Kidney capillary endothelial cell (primary cell): Measurements from ENCODE around the gene F7.

Source experiments
- DNase-seq: peaks from one replicate; pipeline ENCODE4 v3.0.0-alpha.2; 2018; ENCODE audit warnings: low spot score

Gene F7

DNA sequence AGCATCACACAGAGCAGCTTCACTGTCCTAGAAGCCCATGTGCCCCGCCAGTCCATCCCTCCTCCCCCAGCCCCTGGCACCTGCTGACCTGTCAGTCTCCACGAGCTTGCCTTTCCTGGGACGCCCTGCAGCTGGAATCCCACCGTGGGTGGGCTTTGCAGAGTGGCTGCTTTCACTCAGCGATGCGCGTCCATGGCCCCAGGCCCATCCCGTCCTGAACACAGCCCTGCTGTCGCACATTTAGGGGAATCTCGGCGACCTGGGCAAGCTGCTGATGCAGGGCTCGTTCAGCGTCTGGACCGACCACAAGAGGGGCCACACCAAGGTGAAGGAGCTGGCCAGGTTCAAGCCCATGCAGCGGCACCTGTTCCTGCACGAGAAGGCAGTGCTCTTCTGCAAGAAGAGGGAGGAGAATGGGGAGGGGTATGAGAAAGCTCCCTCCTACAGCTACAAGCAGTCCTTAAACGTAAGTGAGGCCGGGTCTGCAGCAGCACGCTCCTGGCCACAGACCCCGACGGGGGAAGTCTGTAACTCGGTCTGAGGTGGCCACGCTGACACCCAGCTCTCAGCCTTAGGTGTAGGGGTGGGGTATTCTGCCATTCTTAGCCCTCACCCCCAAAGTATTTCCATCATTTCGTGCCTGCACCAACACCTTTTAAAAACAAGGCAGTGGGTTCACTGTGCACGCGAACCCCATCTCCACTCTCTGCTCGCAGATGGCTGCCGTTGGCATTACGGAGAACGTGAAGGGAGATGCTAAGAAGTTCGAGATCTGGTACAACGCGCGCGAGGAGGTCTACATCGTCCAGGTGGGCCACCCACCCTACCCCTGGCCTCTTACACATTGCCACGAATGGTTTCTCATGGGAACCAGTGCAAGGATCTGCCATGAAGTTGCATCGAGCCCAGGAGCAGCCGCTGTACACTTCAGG is 18.3 kb upstream of the F7 start:
- no peak for DNase-seq

- no peak for DNase-seq
Observed at GRCh38 chr13:113087923-113088690, 17.5 kb upstream of the F7 start.

DNA sequence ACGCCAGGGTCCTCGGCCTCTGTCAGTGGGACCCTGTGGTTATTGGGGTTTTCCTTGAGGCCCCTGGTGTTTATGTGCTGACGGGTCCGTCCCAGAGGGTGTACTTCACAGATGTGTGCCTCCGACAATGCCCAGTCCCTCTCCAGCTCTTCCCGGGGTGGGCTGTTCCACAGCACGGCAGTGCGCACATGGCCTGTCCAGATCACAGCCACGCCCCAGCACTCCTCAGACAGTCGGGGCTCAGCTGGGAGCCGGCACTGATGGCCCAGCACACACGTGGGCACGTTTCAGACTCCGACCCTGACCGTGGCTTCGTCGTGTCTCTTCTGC is 16.9 kb upstream of the F7 start:
- DNase-seq: no peak

DNA sequence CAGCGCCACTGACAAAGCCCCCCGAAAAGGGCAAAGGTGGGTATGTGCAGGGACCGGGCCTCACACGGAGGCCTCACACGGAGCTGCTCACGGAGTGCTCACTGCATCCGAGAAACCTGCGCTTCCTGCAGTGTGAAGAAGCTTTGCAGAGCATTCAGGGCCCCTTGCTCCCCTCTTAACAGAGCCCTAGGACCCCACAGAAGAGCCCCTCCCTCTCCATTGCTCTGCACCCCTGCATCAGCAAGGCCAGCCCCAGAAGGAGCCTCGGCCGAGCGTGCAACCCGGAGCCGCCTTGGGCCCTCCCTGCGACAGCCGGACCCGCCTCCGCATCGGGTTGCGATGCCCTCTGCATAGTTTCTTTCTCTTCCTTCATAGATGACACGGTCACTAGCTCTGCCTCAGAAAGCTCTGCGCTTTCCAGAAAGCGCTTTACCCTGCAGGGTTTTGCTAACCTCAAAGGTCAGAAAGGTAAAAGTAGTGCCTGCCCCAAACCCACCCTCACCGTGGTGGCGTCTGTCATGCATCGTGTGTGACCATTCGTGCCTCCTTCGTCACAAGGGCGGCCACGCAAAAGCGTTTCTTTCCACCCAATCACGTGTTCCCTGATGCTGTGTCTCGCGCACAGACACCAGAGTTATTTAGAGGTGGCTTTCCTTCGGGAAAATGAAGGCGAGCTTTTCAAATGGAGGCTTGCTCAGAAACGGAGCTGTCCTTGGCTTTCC is 15.7 kb upstream of the F7 start:
- DNase-seq: no peak

DNA sequence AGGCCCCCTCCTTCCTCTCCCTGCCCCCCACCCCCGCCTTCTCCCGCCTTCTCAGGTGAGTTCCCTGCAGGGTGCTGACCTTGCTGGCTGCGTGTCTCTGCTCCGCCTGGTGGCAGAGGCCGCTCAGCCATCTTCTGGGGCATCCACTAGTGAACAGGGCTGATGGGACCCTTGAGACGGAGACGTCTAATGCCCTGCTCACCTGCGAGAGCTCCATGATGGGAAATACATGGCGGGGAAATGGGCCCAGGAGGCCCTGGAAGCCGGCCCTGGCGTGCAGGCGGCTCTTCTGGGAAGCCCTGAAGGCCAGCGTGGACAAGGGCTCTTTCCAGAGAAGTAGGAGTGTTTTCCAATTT is 15.2 kb upstream of the F7 start:
- DNase-seq: no peak

DNA sequence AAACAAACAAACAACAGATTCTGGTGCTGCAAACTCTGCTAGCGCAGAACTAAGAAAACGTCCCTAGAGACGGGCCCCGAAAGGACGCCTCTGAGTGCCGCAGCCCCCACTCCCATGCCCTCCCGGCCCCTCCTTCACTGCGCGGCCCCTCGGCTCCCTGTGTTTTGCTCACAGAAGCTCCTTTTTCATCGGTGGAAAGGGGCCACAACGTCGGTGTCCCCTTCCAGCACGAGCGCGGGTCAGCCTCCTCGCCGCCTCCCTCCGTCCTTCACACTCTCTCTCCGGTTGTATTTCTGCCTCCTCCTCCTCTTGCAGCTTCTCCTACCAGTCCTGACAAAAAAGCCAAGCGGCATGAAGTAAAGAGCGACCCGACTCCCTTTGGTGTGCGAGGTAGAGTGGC is 14.8 kb upstream of the F7 start:
- DNase-seq: no peak

- no peak for DNase-seq
Observed at GRCh38 chr13:113091211-113091771, 14.3 kb upstream of the F7 start.

- DNase-seq: no peak
Observed at GRCh38 chr13:113091891-113092775, 13.5 kb upstream of the F7 start.

- DNase-seq: no peak
Observed at GRCh38 chr13:113092776-113093579, 12.6 kb upstream of the F7 start.

DNA sequence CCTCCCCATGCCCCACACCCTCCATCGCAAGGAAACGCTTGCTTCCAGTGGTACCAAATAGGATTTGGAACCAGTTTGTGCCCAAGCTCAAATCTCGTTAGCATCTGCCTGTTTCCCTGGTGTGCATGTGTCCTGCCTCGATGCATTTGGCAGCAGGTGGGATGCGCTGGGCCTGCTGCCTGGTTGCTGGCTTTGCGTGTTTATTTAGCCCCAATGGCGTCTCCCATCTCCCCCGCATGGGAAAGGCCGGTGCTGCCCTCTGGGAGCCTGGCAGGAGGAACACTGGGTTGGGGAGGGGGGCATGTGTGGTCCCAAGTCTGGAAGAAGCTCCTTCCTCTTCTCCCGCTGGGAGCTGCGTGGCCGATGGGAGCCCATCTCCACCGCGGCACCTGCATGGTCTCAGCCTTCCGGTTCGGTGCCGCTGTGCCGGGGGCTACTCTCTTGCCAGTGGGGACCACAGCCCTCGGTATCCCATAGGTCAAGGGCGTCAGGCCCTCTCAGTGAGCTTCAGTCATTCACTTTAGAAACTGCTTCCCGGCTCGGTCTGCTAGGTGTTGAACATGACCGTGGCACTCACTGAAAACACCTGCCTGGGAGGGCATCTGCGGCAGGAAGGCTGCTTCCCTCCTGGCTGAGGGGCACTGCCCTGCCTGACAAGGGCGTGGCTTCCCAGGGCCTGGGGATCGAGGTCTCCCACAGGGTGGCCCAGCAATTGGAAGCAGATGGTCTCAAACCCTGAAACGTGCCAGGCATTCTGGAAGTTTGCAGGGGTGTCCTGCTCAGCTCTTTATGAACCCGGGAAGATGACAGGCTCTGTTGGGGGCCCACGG is 11.8 kb upstream of the F7 start:
- no peak for DNase-seq

DNA sequence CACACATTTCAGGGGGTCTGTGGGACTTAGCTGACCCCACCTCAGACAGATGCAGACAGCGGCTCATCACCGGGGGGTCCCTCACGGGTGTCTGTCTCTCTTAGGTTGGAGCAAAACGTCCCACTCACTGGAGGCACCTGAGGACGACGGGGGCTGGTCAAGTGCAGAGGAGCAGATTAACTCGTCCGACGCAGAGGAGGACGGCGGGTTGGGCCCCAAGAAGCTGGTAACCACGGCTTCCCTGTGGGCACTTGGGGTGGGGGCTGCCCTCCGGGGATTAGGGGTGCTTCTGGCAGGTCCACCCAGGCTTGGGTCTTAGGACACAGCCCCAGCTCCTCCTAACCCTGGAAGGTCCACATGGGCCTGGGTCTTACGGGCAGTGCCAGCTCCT is 11.2 kb upstream of the F7 start:
- DNase-seq: no peak

- DNase-seq: no peak
Observed at GRCh38 chr13:113095146-113096051, 10.2 kb upstream of the F7 start.

GRCh38 chr13:113096052-113096744 is 9.4 kb upstream of the F7 start:
- DNase-seq: no peak

GRCh38 chr13:113096745-113097305 is 8.8 kb upstream of the F7 start:
- no peak for DNase-seq

DNA sequence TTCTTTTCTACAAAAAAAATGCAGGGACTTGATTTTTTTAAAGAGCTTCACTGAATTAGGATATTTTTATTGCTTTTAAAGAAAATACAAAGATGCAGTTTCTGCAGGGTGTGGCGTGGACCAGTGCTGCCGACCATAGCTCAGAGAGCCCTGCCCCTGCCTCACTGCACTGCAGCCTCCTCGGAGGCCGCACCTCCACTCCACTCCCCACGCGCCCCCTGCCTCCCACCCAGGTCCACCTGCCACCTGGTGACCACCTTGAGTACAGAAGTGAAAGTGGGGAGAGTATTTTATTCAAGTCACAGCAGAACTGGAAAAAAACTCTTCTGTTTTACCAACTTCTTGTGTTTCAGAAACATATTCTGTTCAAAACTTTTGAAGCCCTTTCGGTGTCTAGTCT is 7.9 kb upstream of the F7 start:
- DNase-seq: no peak

- DNase-seq: no peak
Observed at GRCh38 chr13:113098162-113098732, 7.3 kb upstream of the F7 start.

DNA sequence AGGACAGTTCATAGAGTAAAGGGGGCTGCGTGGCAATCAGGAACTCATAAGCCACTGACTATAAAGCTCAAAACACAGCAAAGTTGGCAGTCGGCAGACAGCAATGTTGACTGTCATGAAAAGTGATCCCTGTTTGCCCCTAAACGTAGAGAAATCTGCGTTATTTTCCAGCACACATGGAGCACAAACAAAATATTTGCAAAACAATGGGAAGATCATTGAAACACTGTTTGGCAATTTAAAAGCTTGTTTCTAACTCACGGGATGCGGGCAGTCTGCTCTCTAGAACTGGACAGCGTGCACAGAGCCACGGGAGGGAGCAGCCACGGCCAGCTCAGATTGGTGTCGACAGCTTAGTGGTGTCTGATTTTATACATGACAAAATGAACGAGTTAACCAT is 6.4 kb upstream of the F7 start:
- no peak for DNase-seq
